COLO668 (cell line): ENCODE results near the gene FAM200C.

Source experiments
- DNase-seq: peaks from one replicate; lab custom pipeline; 2025; ENCODE audit not compliant: unreplicated experiment; lab: John Stamatoyannopoulos, UW

FAM200C gene

DNA sequence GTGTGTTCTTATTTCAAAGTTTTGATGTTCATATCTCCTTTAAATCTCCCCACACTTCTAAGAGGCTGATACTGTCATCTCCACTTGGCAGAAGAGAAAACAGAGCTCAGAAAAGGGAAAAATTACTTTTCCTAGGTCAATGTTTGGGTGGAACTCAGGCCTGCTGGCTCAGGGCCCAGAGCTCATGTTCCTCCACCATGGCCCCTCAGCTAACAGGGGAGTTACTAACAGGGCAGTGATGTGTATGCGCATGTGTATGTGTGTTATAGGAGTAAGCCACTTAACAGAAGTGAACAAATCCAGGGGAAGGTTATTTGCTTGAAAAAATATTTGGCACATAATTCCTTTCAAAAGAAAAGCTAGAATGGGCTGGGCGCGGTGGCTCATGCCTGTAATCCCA, 32.0 kb downstream of the FAM200C start:
- DNase-seq = no peak

DNA sequence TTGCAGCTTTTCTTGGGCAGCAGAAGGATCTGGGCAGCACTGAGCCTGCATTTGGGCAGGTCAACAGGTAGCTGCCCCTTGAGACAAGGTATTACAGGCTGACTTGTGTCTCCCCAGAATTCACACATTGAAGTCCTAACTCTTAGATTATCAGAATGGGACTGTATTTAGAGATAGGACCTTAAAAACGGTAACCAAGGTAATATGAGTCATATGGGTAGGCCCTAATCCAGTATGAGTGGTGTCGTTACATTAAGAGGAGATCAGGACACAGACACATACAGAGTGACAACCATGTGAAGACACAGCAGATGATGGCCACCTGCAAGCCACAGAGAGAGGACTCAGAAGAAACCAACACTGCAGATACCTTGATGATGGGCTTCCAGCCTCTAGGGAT, 32.6 kb downstream of the FAM200C start:
- DNase-seq = no peak

DNA sequence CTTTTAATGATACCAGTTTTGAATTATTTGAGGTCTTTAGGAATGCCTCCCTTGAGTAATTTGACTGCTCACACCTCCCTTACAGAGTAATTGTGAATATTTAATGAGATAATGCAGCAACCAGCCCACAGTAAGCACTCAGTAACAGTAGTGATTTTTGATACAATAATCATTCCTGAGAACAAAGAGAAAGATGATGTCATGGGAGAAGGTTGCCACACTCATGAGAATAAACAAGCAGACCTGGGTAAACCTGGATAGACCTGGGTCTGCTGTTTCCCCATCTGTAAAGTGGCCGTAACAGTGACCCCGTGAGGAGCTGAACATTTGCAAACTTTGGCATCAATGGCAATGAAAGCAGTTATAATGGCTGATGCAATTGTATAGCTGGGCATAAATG, 33.6 kb downstream of the FAM200C start:
- no peak for DNase-seq

DNA sequence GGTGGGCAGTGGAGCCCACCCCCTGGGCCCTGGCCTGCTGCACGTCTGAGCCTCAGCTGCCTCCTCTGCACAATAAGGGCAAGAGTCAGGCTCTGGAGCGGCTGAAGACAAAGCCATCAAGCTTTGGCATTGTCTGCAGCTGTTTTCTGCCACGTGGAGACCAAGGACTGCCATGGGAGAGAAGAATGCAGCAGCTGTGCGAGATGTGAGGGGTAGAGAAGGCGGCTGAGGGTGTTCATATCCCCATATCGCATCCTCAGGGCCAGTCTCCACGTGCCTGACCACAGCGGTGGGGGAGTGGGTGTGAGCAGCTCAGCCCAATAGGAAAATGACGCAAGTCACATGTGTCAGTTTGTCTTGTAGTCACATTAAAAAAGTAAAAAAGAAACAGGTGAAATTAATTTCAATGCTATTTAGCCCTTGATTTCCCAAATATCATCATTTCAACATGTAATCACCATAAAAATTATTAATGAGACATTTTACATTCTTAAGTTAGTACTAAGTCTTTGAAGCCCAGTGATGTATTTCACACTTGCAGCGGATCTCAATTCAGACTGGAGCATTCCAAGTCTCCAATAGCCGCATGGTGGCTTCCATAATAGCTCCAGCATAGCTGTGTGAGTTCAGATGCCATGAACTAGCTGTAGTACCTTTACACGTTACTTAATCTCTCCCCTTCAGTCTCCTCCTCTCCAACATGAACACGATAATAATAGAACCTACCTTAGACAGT, 36.0 kb downstream of the FAM200C start:
- no peak for DNase-seq

DNA sequence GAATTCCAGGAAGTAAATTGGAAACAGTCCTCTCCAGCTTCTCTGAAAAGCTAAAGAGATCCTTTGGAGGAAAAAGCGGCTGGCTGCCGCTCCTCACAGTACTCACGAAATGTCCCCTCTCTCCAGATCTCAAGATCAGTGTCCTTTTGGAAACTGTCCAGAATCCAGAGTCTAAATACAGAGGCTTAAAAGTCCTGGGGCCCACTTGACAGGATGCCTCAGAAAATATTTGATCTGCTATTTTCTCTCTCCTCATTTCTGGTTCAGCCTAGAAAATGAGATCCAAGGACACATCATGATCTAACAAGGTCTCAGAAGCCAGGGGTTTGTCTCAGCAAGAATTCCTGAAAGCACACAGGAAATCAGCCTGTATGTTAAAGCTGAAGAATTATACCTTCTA, 36.6 kb downstream of the FAM200C start:
- DNase-seq = no peak

DNA sequence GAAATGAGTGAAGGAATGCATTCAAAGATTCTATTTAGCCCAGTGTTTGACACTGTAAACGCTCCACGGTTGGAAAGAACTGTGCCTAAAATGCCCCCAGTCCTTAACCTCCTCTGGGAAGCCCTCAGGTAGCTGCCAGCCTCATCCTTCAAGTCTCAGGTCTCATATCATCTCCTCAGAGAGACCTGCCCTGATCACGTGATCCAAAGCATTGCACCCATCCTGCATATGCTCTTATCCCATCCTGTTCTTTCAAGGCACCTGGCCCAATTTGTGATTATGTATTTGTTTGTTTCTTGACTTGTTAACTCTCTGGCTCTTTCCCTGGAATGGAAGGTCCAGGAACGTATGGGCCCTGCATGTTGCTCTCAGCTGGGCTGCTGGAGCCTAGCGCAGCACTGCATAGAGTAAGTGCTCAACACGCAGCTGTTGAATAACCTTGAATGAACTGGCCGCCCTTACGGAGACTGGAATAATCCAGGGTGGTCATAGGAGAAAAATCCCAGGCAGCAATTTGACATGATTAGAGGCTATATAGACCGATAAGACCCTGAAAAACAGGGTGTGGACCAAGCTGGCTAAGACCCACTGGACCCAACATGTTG, 38.1 kb downstream of the FAM200C start:
- no peak for DNase-seq

DNA sequence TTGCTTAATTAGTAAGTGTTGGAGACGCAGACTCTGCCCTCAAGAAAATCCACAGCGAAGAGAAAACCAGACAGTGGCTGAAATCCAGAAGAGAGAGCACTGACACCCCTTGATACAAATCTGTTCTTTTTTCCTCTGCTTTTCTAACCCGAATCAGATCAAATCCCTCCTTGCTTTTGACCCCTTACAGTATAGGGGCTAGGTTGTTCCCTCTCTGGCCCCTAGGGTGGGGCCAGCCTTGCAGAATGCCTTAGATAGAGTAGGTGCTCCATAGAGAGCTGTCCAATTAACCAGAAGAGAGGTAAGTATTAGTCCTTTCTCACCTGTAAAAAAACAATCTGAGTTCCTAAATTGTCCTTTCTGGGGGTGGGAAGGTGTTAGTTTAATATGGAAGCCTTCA, 39.5 kb downstream of the FAM200C start:
- DNase-seq = no peak

DNA sequence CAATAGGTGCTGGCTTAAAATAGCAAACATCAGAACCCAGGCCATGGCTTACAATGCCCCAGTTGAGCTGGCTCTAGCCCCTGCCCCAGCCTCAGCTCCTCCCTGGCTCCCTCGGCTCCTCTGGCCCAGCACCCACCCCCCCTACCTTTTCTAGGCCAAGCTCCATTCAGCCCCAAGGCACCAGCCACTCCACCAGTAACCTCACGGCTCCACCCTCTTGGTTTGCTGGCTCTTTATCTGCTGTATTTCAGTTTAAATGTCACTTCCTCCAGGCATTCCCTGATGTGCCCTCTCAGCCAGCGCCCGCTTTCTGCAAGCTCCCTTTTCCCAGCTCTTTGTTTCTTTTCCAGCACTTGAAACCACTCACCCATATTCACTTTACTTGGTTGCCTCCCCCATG, 40.0 kb downstream of the FAM200C start:
- DNase-seq = no peak

DNA sequence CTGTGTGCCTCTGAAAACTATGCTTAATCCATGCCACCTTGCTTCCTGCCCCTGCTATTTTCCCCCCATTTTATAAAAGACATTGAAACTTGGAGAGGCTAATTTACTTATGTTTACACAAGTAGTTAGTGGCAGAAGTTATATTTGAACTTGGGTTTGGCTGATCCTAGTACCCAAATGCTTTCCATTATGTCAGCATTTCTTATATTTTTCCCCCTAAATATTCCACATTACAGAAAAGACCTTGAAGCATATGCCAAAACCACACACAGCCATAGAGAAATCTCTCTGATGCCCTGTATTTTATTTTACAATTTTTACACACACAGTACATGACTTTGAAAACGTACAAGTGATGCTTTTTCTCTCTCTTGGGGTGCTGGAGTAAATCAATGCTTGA, 40.6 kb downstream of the FAM200C start:
- DNase-seq = no peak

DNA sequence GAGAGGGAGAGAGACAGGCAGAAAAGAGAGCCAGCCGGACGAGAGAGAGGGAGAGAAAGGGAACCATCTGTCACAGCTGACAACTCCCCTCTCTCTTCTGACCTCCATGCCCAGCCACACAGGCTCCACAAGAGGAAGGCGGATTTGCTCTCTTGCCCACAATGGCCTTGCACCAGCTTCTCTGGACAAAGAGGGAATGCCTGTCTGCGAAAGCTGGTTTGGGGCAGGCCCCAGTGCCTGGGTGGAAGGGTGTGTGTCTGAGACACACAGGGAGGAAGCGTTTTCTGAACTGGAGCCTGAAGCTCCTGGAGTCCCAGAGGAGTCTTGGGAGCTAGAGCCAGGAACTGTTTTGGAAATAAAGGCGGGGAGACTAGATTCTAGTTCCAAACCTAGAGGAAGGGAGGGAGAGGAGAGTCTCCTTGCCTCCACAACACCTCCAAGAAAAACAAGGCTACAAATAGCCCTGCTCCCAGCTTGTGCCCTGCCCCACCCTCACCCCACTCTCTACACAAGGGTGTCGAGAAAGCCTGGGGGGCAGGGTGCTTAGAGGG, 41.9 kb downstream of the FAM200C start:
- DNase-seq = no peak

DNA sequence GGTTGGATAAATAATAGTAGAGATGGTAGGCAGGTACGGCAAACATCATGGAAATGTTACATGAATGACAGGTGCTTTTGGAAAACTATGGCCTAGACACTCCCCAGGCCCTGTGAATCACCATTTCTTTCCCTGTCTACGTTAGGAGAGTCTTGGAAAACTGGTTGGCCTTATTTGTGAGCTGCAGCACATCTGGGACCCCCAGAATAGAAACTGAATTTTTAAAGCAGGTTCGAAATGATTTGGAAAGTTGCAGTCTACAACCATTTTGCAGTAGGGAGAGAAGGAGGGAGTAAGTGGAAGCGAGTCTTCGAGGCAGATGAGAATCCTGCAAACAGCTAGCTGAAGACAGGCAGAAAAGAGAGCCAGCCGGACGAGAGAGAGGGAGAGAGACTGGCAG, 42.5 kb downstream of the FAM200C start:
- no peak for DNase-seq

DNA sequence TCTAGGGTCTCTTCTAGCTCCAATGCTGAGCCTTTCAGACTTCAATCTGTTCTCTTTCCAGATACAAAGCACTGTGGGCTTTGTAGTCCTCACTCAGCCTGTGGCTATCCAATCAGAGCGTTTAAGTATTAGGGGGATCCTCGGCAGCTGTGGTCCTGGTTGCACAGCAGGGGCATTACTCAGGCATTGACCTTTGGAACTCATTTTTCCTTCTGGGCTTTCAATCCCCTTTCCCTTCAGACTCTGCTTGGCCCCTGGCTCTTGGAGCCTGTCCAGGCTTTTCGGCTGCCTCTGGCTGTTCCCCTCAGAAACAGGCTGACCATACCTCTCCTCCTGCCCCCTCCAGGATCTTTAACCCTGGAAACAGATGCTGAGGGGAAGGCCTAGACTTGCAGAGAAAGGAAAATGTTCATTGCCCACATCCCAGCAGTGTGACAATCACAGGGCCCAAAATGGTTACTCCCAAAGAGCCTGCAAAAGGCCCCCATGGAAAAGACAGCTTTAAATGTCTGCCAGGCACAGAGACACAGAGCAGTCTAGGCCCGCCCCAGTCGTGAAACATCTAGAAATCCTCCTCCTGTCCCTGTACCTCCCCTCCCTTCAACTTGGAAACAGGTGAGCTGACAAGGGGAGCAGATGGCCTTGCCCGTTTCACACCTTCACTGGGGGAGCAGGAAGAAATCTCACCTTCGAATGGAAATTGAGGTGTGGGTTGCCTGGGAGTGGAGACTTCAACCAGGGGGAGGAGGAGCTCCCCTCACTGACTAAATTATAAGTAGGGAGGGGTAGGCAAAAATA, 43.1 kb downstream of the FAM200C start:
- DNase-seq = no peak

DNA sequence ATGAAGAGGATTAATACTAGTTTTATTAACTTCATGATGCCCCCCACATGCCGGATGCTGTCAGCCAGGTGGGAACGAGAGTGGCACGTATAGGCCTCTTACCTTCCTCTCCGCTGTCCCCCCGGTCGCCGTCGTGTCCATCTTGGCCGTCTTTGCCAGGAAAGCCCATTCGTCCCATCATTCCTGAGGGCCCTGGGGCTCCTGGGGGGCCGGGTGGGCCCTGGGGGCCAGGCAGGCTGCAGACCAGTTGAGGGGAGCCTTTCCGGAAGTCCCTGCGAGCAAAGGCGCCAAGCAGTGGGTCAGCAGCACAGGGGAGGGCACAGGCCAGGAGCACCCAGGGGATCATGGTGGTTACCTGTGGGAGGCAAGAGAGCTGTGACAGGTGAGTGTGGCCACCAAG, 45.2 kb downstream of the FAM200C start:
- DNase-seq = no peak

DNA sequence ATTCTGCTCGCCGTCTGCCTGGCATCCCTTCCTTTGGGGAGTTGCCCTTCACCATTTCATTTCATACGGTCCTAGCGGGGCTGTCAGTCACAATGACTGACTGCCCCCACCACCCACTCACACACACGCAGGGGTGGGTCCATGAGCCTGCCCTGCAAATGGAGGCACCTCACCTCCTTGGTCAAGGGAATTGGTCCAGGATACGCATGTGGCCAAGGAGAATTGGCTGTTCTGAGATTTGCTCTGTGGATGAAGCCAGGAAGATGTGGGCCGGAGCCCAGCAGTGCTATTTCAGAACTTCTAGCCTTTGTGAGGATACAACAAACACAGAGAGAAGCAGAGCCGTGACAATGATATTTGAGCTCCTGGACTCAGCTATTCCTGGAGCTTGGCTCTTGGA, 46.5 kb downstream of the FAM200C start:
- DNase-seq = no peak

DNA sequence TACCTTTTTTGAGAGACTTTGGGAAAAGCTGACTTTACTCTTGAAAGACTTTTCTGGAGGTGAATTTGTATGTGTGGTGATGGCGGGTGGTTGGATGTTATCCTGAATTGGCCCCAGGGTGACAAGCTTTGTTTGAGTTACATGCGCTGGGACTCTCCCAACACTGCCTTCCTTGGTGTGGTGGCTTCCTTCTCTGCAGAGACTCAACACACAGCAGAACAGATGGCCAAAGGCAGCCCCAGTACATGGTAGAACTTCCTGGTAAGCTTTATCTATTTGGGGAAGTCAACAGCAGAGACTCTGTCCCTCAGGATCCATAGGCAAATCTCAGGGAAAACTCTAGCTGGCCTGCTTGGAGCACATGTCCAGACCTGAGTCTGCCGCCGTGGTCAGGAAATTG, 47.5 kb downstream of the FAM200C start:
- DNase-seq = no peak

DNA sequence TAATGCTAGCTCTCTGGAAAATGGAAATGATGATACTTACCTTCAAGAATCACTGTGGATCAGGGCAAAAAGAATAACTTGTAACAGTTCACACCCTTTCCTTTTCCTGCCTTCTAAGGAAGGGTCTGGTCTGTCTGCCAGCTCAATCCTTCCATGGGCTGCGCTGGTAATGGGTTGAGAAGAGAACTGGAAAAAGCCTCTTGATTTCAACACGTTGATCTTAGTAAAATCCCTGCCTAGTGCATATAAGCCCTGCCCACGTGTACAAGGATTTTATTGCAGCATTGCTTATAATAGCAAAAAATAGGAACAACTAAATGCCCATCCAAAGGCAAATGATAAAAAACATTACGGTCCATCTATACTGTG, 49.9 kb downstream of the FAM200C start:
- DNase-seq = no peak

DNA sequence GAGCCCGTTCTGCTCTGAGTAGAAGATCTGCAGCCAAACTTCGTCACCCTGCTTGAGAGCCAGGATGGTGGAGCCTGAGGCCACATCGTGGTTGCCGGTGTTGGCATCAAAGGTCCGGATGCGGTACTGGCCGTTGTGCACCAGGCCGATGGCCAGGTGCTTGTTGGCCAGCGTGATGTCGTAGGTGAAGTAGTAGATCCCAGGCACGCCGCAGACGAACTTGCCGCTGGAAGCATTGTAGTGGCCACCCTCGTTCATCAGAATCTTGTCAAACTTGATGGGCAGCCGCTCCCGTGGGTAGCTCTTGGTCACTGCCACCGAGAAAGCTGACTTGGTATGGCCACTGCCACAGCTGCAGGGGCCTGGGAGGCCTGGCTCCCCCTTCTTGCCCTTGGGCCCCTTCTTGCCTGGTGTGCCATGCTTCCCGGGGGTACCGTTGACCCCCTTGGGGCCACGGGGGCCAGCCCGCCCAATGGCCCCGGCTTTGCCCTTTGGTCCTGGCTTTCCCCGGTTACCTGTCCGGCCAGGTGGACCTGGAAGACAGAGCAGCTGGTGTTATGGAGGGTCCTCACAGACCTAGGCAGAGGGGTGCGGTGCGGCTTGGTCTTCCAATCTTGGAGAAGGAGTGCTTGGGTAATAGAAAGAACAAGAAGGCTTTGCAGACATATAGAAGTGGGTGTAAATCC, 50.5 kb downstream of the FAM200C start:
- DNase-seq = no peak

DNA sequence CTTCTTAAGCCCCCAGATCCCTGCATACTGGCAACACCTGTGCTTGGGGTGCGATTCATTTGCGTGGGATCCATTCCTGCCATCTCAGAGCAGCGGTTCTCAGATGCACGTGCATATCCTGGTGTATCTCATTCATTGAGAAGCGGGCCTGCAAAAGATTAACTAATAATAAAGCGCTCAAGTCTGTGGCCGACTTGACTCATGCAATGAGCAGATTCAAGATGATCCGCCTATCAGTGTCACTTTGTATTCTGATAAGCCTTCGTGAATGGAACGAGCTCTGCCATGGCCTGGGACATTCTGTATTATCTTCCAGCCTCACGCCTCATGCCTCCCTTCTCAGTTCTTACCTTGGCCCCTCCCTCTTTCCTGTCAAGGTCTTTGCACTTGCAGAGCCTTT, 51.8 kb downstream of the FAM200C start:
- no peak for DNase-seq

DNA sequence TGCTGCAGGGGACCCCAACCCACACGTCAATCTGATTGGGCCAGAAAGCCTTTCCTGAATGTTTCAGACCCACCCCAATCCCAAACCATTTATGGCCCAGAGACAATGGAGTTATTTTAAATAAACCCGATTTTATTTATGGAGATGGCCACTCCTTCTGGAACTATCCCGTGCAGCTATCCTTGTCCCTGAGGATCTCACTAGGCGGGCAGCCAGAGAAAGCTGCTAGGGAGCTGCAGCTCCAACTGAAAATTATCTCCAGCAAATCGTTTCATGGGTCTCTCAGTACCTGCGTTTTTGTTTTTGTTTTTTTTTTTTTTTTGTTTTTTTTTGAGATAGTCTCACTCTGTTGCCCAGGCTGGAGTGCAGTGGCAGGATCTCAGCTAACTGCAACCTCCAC, 52.4 kb downstream of the FAM200C start:
- DNase-seq = no peak
